HepG2 (cell line): ENCODE measurements around the gene LDLRAP1. TPM values are rescaled to one million over a fixed set of nuclear protein-coding genes. Genes with fewer than 3 reads are reported as not detected.

Experiments used
- ATAC-seq: fragments of 200-7000 bp; cut with Tn5 transposase; 3 replicates; pipeline ENCODE4 v1.9.1; 2020; ENCODE audit warnings: mild to moderate bottlenecking, moderate library complexity
- BruUV-seq: library from RNA; stranded (reverse); fragments of 400-500 nt; replicated peaks from 2 replicates; lab custom pipeline; 2021; lab: Mats Ljungman, UMichigan
- CTCF ChIA-PET: fragments of 300-600 bp; formaldehyde crosslinking; extraction: SDS; loops from one replicate; lab custom pipeline; 2021; ENCODE audit warnings: low total read pairs, inconsistent platforms, low intra/inter-chr PET ratio; lab: Yijun Ruan, JAX
- POLR2A ChIA-PET: fragments of 350-600 bp; sonication (Branson Sonifier 250); formaldehyde crosslinking; loops from one replicate; lab custom pipeline; 2020; ENCODE audit warnings: antibody characterized with exemption, inconsistent platforms; lab: Yijun Ruan, JAX
- DNase-seq: peaks from one replicate; pipeline ENCODE4 v3.0.0-alpha.2; 2015; ENCODE audit warnings: low spot score
- FAIRE-seq: peaks from 3 replicates; lab custom pipeline; 2011; peaks lifted over from hg19 to GRCh38; lab: Jason Lieb, UNC
- H2AFZ ChIP-seq: one replicate; pipeline ENCODE4 v1.6.1; 2011; ENCODE audit warnings: low read length, inconsistent platforms
- H3K27ac ChIP-seq: fragments of 300-600 bp; 3 replicates; pipeline ENCODE4 v1.8.0; 2011; ENCODE audit warnings: mixed run types, mild to moderate bottlenecking, mixed read lengths, low read length, inconsistent platforms; ENCODE audit not compliant: insufficient read depth; ENCODE audit errors: extremely low read length
- H3K27me3 ChIP-seq, 2 experiments: fragments of 200-600 bp in 1 of 2; 2 replicates in 1 of 2; 3 replicates in 1 of 2; pipeline versions ENCODE4 v1.6.0 to v1.8.0; 2011; ENCODE audit warnings: low read length in 2 of 2, mild to moderate bottlenecking in 2 of 2, moderate library complexity in 2 of 2, inconsistent platforms in 1 of 2; ENCODE audit not compliant: insufficient read depth in 2 of 2, control insufficient read depth in 1 of 2
- H3K36me3 ChIP-seq, 2 experiments: fragments of 200-600 bp in 1 of 2; replicated peaks in 1 of 2; 2 replicates in 1 of 2; 3 replicates in 1 of 2; pipeline versions ENCODE4 v1.5.1 to v1.8.0; 2011; ENCODE audit warnings: low read length in 2 of 2, inconsistent platforms in 1 of 2; ENCODE audit not compliant: insufficient read depth in 2 of 2, control insufficient read depth in 1 of 2
- H3K4me1 ChIP-seq: 2 replicates; pipeline ENCODE4 v1.5.1; 2012; ENCODE audit warnings: low read length, inconsistent platforms; ENCODE audit not compliant: insufficient read depth
- H3K4me2 ChIP-seq: 2 replicates; pipeline ENCODE4 v1.6.0; 2011; ENCODE audit warnings: low read depth, low read length, inconsistent platforms
- H3K4me3 ChIP-seq, 3 experiments: fragments of 200-600 bp in 1 of 3; sonication (generic), shearing (Covaris generic) in 1 of 3; replicated peaks in 1 of 3; 2 replicates each; pipeline ENCODE4 v1.5.1; 2011 to 2016; ENCODE audit warnings: low read length in 3 of 3, inconsistent platforms in 2 of 3, low read depth in 2 of 3, mild to moderate bottlenecking in 2 of 3, control low read depth in 1 of 3, mixed read lengths in 1 of 3; ENCODE audit not compliant: insufficient read depth in 1 of 3
- H3K79me2 ChIP-seq: one replicate; pipeline ENCODE4 v1.6.1; 2011; ENCODE audit warnings: low read length, inconsistent platforms; ENCODE audit not compliant: insufficient read depth
- H3K9ac ChIP-seq: 2 replicates; pipeline ENCODE4 v1.6.0; 2011; ENCODE audit warnings: mild to moderate bottlenecking, low read depth, low read length, inconsistent platforms; ENCODE audit not compliant: insufficient read depth
- H3K9me3 ChIP-seq: 2 replicates; pipeline ENCODE4 v1.5.1; 2012; ENCODE audit warnings: mild to moderate bottlenecking, low read length
- H4K20me1 ChIP-seq: 2 replicates; pipeline ENCODE4 v1.6.0; 2011; ENCODE audit warnings: inconsistent platforms, mild to moderate bottlenecking, low read length, moderate library complexity; ENCODE audit not compliant: insufficient read depth
- EP300 ChIP-seq, 3 experiments: sonication (generic) in 1 of 3; formaldehyde crosslinking in 1 of 3; IDR thresholded peaks; 2 replicates each; pipeline versions ENCODE4 v1.5.1 to v1.6.1; 2011 to 2020; ENCODE audit warnings: low read depth in 2 of 3, low read length in 2 of 3, borderline replicate concordance in 1 of 3, improper control_type of control experiment in 1 of 3, mild to moderate bottlenecking in 1 of 3, missing genetic modification reagents in 1 of 3, moderate library complexity in 1 of 3
- KAT7 ChIP-seq: IDR thresholded peaks from 2 replicates; pipeline ENCODE4 v1.6.1; 2018; ENCODE audit warnings: borderline replicate concordance, missing compliant biosample characterization
- RARG ChIP-seq: sonication (generic); formaldehyde crosslinking; IDR thresholded peaks from 2 replicates; pipeline ENCODE4 v1.4.0; 2020; ENCODE audit warnings: low read depth, mild to moderate bottlenecking, missing genetic modification reagents
- ZNF234 ChIP-seq: sonication (generic); formaldehyde crosslinking; conservative IDR thresholded peaks from 2 replicates; pipeline ENCODE4 v1.5.1; 2020; ENCODE audit warnings: mild to moderate bottlenecking, missing genetic modification reagents
- ZSCAN20 ChIP-seq: sonication (generic); formaldehyde crosslinking; IDR thresholded peaks from 2 replicates; pipeline ENCODE4 v1.4.0; 2020; ENCODE audit warnings: missing genetic modification reagents, mild to moderate bottlenecking, borderline replicate concordance
- WGBS: methylation state at CpG from one replicate; pipeline ENCODE4 v1.1.6; 2017; ENCODE audit warnings: low lambda C conversion rate; 5-methylcytosine and 5-hydroxymethylcytosine counted together
- in situ Hi-C: cut with HindIII; loops from 2 replicates; pipeline ENCODE4 v1.10.0; 2017; ENCODE audit warnings: low pct_unique_long_range_greater_than_20kb; ENCODE audit not compliant: extremely low pct_ligation_motif_present
- intact Hi-C: fragments of 100-400 bp; cut with micrococcal nuclease; formaldehyde crosslinking; loops from one replicate; pipeline ENCODE4 v1.10.0; 2022; ENCODE audit not compliant: unreplicated experiment
- polyA plus RNA-seq, 8 experiments: library from polyadenylated mRNA; depleted of rRNA in 3 of 8; stranded (reverse) in 7 of 8; unstranded in 1 of 8; fragments of >200 nt; fragmentation: Illumina TruSeq in 4 of 8; extraction: Trizol in 4 of 8; gene quantifications; 2 replicates each; pipeline versions ENCODE4 v1.2.1 to v1.2.3, GENCODE V29; 2011 to 2016; ENCODE audit warnings: low read depth in 4 of 8, missing spikeins in 1 of 8, mixed read lengths in 1 of 8; ENCODE audit not compliant: insufficient read depth in 1 of 8
- total RNA-seq, 5 experiments: library from RNA; depleted of rRNA; stranded (reverse); fragments of >200 nt; fragmentation: Illumina TruSeq; extraction: Trizol; gene quantifications; 2 replicates each; pipeline ENCODE4 v1.2.3, GENCODE V29; 2016; ENCODE audit warnings: low read depth in 1 of 5
- TF ChIP-seq, protein P1 (sequence below): sonication (generic); formaldehyde crosslinking; IDR thresholded peaks from 2 replicates; pipeline ENCODE4 v1.5.0; 2020; ENCODE audit warnings: mild to moderate bottlenecking, missing genetic modification reagents, borderline replicate concordance

The LDLRAP1 gene
- total and polyA plus RNA-seq, 2 of the 13 experiments (the other 11 are each of a cell fraction or from before 2014, with no cell fraction given), result 7.2 to 12.1 TPM

- no TSS peak for BruUV-seq
- Histone ChIP-seq H3K4me3 (no peak overlapping the region), H3K4me1 (peaks cover 12% of the 10 kb centered on the region), H3K36me3 (no peaks in the 10 kb centered on the region), H3K27me3 (peaks cover 2 to 15% of the 10 kb centered on the region in 2 experiments; a peak in 3 of 5 replicates), H3K27ac (no peak overlapping the region), H2AFZ (no peak overlapping the region), H3K9me3 (no peaks in the 10 kb centered on the region), H4K20me1 (no peaks in the 10 kb centered on the region), H3K9ac (no peak overlapping the region), H3K4me2 (no peak overlapping the region), H3K79me2 (no peaks in the 10 kb centered on the region)
- in situ Hi-C loops, result loop anchor here (25.0 kb wide), 1 partner anchor 200 kb away; the partner anchor contains the start of genes MTFR1L and SELENON
- CTCF ChIA-PET, result no interaction called here
- no peak for DNase-seq
- POLR2A ChIA-PET, result no interaction called here
- WGBS, result 3% methylated on average over 3 of the region's 3 CpGs
- TF ChIP-seq, protein P1, sequence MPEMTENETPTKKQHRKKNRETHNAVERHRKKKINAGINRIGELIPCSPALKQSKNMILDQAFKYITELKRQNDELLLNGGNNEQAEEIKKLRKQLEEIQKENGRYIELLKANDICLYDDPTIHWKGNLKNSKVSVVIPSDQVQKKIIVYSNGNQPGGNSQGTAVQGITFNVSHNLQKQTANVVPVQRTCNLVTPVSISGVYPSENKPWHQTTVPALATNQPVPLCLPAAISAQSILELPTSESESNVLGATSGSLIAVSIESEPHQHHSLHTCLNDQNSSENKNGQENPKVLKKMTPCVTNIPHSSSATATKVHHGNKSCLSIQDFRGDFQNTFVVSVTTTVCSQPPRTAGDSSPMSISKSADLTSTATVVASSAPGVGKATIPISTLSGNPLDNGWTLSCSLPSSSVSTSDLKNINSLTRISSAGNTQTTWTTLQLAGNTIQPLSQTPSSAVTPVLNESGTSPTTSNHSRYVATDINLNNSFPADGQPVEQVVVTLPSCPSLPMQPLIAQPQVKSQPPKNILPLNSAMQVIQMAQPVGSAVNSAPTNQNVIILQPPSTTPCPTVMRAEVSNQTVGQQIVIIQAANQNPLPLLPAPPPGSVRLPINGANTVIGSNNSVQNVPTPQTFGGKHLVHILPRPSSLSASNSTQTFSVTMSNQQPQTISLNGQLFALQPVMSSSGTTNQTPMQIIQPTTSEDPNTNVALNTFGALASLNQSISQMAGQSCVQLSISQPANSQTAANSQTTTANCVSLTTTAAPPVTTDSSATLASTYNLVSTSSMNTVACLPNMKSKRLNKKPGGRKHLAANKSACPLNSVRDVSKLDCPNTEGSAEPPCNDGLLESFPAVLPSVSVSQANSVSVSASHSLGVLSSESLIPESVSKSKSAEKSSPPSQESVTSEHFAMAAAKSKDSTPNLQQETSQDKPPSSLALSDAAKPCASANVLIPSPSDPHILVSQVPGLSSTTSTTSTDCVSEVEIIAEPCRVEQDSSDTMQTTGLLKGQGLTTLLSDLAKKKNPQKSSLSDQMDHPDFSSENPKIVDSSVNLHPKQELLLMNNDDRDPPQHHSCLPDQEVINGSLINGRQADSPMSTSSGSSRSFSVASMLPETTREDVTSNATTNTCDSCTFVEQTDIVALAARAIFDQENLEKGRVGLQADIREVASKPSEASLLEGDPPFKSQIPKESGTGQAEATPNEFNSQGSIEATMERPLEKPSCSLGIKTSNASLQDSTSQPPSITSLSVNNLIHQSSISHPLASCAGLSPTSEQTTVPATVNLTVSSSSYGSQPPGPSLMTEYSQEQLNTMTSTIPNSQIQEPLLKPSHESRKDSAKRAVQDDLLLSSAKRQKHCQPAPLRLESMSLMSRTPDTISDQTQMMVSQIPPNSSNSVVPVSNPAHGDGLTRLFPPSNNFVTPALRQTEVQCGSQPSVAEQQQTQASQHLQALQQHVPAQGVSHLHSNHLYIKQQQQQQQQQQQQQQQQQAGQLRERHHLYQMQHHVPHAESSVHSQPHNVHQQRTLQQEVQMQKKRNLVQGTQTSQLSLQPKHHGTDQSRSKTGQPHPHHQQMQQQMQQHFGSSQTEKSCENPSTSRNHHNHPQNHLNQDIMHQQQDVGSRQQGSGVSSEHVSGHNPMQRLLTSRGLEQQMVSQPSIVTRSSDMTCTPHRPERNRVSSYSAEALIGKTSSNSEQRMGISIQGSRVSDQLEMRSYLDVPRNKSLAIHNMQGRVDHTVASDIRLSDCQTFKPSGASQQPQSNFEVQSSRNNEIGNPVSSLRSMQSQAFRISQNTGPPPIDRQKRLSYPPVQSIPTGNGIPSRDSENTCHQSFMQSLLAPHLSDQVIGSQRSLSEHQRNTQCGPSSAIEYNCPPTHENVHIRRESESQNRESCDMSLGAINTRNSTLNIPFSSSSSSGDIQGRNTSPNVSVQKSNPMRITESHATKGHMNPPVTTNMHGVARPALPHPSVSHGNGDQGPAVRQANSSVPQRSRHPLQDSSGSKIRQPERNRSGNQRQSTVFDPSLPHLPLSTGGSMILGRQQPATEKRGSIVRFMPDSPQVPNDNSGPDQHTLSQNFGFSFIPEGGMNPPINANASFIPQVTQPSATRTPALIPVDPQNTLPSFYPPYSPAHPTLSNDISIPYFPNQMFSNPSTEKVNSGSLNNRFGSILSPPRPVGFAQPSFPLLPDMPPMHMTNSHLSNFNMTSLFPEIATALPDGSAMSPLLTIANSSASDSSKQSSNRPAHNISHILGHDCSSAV, result no peak
- TF ChIP-seq RARG (CRISPR knock-in tag) (no peak), KAT7 (no peak), EP300 (IDR thresholded peaks at IDR 0.05; ENCODE audit: low read depth in 2 of 2, low read length in 2 of 2) (no peak), EP300 (CRISPR knock-in tag; IDR thresholded peaks at IDR 0.05; ENCODE audit: borderline replicate concordance) (no peak), ZSCAN20 (CRISPR knock-in tag) (no peak), ZNF234 (CRISPR knock-in tag) (no peak)
- no peak for ATAC-seq
- intact Hi-C loops, result no loop called here
- FAIRE-seq, result no peak
These were observed 69.0 kb downstream of the LDLRAP1 start for GRCh38 chr1:25612421-25612820.
